GM18858 (cell line): ENCODE measurements around the gene SPOP.

Experiments
- ATAC-seq: cut with Tn5 transposase; IDR thresholded peaks from one replicate; pipeline ENCODE4 v1.9.1; 2021; ENCODE audit not compliant: unreplicated experiment

Gene SPOP

GRCh38 chr17:49618028-49618611 lies 59.8 kb downstream of the SPOP start:
- ATAC-seq = no peak

DNA sequence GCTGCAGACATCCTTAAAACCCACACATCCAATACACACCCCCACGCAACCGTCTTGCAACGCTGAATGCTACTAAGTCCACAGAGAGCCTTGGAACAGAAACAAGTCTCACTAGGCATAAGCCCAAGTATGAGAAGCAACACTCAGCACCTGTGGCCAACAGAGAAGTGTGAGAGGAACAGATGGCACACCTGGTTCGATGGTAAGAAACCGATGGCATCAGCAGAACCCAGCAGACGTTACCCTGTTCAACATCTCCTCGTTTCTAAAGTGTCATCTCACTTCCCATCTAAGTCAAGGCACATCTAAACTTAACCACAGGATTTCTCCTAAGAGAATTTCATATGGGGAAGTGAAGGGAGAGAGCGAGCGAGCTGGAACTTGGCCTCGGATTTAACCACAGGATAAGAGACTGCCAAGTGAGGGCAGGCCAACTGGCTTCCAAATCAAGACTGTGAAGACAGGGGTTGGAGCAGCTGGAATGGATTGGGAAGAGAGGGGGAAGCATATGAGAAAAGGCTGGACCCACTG lies 61.2 kb downstream of the SPOP start:
- ATAC-seq = no peak

DNA sequence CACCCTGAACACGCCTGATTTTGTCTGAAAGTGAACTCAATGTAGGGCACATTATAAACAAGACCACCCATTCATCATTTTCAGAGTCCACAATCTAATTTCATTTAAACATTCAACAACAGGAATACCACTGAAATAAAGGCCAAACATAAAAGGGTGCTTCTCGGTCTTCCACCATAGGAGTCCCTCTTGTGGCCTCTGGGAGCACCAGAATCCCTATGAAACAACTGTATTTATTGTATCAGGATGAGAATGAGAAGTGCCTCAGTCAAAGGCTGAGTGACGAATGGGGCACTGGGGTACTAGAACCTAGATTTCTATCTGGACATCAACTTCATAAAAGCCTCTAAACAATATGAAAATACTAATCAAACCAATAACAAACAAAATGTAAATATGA lies 61.8 kb downstream of the SPOP start:
- no peak for ATAC-seq

DNA sequence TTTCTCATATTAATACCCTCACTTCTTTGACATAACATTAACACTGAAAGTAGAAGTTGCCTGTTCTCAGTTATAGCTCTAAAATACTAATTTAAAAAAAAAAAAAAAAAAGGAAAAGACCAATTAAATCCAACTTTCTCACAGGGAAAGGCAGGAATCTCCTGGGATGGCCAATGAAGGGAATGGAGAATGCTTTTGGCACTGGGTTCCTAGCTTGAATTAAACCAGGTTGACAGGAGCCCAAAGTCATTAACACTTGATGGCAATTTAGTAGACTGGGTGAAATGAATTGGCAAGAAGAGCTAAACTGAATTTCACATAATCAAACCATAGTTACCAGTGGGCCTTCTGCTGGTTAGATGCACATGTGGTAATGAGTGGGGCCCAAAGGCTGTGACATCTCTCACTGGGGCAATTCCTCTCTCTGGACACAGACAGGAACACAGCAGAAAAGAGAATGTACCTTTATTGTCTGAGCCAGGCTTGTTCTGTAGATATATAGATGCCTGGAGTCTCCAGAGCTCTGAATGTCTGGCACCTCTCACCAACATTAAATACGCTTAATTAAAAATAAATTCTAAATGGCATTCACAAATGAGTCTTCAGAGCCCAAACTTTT lies 64.6 kb downstream of the SPOP start:
- no peak for ATAC-seq

DNA sequence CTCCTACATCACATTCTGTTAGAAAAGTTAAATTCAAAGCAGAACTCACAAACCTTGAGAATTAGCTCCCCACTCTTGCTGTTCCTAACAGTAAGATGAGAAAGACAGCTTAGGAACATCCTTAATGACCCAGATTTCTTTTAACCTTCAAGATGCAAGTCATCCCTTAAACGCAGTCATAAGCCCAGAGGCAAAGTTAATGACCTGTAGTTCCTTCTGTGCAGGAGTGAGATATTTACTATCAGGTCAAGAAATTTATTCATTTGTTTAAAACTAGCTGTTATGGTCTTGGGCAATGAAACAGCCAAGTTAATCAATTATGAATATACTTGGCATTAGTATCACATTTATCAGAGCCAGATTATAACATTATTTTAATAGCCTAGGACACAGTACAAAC lies 65.2 kb downstream of the SPOP start:
- ATAC-seq = no peak

- no peak for ATAC-seq
Measured at GRCh38 chr17:49610883-49611584, 66.9 kb downstream of the SPOP start.

DNA sequence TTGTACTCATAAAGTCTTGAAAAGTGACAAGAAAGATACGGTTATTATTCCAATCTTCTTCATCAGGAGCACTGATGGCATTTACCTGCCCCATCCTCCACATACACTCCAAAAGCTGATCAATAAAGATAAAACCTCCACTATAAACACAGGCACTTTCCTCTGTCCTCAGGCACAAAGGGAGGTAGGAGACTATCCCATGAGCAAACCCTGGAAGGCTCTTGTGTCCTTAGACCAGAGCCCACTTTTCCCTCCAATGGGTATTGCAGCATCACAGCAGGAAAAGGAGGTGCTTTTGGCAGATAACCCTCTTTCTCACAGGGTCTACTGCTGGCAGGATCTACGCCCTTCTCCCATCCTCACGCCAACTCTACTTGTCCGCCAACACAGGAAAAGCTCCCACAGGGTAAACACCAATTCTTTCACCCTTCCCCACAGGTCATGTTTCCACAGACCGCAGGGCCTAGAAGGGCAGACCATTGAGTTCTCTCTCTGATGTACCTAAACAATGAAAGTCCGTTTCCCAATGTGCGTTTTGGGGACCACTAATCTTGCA lies 73.5 kb downstream of the SPOP start:
- no peak for ATAC-seq

- no peak for ATAC-seq
Measured at GRCh38 chr17:49603720-49604119, 74.2 kb downstream of the SPOP start.

DNA sequence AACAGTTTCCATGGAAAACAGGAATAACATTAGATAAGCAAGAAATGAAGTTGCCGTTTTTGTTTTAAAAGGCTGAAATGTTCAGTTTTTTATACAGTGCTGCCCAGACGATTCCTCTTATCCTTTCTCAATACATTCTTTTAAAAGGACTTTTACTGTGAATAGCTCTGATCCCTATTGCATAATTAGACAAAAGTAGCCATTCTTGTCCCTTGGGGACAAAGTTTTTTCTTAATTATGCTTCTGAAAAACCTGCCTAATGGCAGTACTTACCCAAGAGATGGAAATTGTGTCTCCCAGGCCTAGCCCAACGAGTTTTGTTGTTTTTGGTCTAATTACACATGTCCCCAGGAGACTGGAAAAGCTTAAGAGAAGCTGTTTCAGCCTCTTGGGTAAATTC lies 74.7 kb downstream of the SPOP start:
- ATAC-seq = no peak

- ATAC-seq = no peak
Measured at GRCh38 chr17:49602783-49603182, 75.1 kb downstream of the SPOP start.

- no peak for ATAC-seq
Measured at GRCh38 chr17:49600949-49601348, 76.9 kb downstream of the SPOP start.

DNA sequence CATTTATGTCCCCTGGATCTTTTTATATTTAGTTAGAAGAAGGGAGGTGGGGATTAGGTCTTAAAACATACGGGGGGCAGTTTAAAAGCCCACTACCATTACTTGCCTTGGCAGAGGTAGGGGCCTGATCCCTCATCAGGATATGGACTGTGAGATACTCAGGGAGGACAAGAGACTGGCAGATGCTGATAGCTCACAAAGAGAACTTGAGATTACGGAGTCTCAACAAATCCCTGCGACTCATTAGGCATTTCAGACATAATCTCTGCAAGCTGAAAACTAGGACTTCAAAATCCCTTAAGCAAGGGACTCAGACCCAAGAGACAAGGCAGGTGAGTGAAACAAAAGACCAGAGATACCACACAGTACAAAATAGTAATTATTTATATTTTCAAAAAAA lies 79.0 kb downstream of the SPOP start:
- no peak for ATAC-seq

DNA sequence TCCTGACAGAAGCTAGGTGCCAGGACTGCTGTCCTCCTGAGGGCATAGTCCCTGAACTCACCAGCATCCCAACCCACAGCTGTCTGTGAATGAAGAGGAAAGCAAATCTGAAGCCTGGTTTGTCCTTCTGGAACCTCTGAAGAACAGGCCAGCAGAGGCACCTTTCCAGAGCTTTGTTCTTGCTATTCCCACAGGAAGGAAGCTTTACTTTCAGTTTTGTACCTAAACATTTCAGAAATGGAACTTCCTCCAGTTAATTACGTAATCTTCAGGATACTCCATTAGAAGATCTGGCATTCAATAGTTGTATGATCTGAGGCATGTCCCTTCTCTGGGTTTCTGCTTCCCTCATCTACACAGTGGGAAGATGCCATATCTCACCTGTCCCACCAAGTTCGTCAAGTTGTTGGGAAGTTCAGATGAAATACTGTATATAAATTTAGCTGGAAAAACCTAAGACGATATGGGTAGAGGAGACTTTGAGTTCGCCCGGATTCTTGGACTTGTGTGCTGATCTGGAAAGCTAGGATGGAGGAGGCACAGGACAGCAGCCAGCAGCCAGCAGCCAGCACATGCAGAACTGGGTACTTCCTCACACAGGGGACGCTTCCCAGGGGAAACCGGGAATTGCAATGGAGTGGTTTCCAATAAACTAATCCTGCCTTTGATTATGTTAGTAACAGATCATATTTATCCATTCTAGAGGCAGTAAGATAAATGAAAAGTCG lies 79.8 kb downstream of the SPOP start:
- no peak for ATAC-seq

- ATAC-seq = no peak
Measured at GRCh38 chr17:49597436-49597835, 80.5 kb downstream of the SPOP start.

DNA sequence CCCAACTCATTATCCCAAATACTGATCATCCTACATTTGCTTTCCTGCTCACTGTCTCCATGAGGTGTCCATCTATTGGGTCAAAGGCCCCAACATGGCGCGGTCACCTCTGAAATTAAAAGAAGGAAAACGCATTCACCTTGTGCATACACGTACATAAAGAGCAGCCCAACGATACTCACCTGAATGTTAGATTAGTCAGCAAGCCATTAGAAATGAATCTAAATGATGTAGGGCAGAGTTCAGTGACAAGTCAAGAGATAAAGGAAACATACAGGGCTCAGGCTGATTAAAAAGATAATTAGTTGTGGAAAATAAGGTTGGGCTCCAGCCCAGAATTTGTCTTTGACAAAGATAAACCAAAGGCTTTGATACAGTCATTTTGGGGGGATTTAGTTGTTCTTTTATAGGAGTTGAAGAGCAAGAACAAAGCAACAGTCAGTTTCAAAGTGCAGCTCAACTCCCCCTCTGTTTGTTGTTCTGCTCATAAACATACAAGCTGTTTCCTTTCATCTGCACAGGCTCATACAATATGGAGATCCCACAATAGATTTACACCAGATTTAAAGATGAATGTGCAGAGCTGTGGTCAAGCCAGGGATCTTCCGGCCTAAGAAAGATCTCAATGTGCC lies 81.2 kb downstream of the SPOP start:
- no peak for ATAC-seq

DNA sequence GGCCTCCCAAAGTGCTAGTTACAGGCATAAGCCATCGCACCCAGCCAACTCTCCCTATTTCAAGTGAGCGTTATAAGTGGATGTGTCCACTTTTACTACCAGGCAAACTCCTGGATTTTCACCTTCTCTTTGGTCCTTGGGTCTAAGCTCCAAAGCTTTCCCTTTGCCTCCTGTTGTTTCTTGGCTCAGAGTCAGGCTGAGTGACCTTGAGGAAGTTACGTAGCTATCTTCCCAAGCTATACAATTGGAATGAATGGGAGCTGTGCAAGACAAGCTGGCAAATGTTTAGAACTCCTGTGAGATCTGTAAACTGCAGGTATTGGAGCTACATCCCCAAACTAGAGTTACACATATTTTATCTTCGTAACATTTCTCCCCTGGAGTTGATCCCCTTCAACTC lies 81.9 kb downstream of the SPOP start:
- ATAC-seq = no peak

DNA sequence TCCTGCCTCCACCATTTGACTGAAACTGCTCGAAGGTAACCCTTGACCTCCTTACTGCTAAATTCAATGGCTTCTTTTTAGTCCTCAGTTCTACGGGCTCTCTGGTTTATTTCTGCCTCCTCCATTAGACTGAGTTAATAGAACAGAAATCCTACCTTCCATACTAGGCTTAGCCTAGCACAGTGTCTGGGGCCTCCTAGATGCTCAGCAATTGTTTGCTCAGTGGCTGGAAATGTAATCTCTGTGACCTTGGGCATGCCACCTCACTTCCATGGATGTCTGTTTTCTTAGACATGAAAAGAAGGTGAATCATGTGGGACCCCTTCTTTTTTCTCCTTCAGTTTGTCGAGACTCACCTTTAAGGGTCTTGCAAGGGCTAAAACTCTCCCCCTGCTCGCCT lies 82.6 kb downstream of the SPOP start:
- no peak for ATAC-seq

GRCh38 chr17:49592263-49592662 lies 85.6 kb downstream of the SPOP start:
- ATAC-seq = no peak

DNA sequence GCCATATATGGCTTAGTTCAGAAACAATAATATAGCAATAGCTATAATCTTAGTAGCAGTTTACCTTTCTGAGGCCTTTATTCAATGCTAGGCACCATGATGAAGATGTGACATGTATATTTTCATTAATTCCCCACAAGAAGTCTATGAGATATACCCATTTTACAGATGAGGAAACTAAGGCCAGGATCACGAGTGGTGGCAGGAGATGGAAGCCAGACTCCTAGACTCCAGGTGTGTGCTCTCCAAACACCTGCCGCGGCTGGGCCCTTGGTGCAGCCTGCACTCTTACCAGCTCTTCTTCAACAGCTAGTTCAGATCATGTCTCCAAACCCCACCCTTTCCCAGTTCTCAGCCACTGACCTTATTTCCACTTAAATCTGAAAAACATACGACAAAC lies 87.0 kb downstream of the SPOP start:
- no peak for ATAC-seq

GRCh38 chr17:49589577-49589927 lies 88.3 kb downstream of the SPOP start:
- ATAC-seq = no peak
